ENCODE results near the gene MDP1.

Gene MDP1

GRCh38 chr14:24184104-24184970, 31.5 kb downstream of the MDP1 start:
- TF ChIP-seq TAF1 (IDR thresholded peaks at IDR 0.05; ENCODE audit: borderline replicate concordance, insufficient read depth, low read length): no peak

- TF ChIP-seq SIN3A (IDR thresholded peaks at IDR 0.05; ENCODE audit: borderline replicate concordance, insufficient read depth, low read length): no peak
- no peak for TF ChIP-seq POLR2AphosphoS5 (IDR thresholded peaks at IDR 0.05; ENCODE audit: low read depth, low read length)
- no peak for TF ChIP-seq FOXP2 (optimal IDR thresholded peaks at IDR 0.05; ENCODE audit: borderline replicate concordance, extremely low read depth, extremely low read length, insufficient read depth)
- no peak for TF ChIP-seq REST (IDR thresholded peaks at IDR 0.05; ENCODE audit: insufficient read depth in 1 of 2, low read depth in 2 of 2, low read length in 2 of 2)
- TF ChIP-seq TAF1 (IDR thresholded peaks at IDR 0.05; ENCODE audit: borderline replicate concordance, insufficient read depth, low read length): no peak
Observed at GRCh38 chr14:24183014-24183481, 32.8 kb downstream of the MDP1 start.

GRCh38 chr14:24182110-24182882, 33.6 kb downstream of the MDP1 start:
- TF ChIP-seq SIN3A (IDR thresholded peaks at IDR 0.05; ENCODE audit: borderline replicate concordance, insufficient read depth, low read length) (no peak), FOXP2 (optimal IDR thresholded peaks at IDR 0.05; ENCODE audit: borderline replicate concordance, extremely low read depth, extremely low read length, insufficient read depth) (no peak), REST (IDR thresholded peaks at IDR 0.05; ENCODE audit: insufficient read depth in 1 of 2, low read depth in 2 of 2, low read length in 2 of 2) (no peak), TAF1 (IDR thresholded peaks at IDR 0.05; ENCODE audit: borderline replicate concordance, insufficient read depth, low read length) (no peak), POLR2AphosphoS5 (IDR thresholded peaks at IDR 0.05; ENCODE audit: low read depth, low read length) (no peak)

GRCh38 chr14:24181371-24182077, 34.3 kb downstream of the MDP1 start:
- TF ChIP-seq SIN3A (IDR thresholded peaks at IDR 0.05; ENCODE audit: borderline replicate concordance, insufficient read depth, low read length) (no peak), POLR2AphosphoS5 (IDR thresholded peaks at IDR 0.05; ENCODE audit: low read depth, low read length) (0 out of 2 replicates have a peak, but pooled peaks have one; percentile 5)

- TF ChIP-seq POLR2AphosphoS5 (IDR thresholded peaks at IDR 0.05; ENCODE audit: low read depth, low read length) (no peak), FOXP2 (optimal IDR thresholded peaks at IDR 0.05; ENCODE audit: borderline replicate concordance, extremely low read depth, extremely low read length, insufficient read depth) (no peak), REST (IDR thresholded peaks at IDR 0.05; ENCODE audit: insufficient read depth in 1 of 2, low read depth in 2 of 2, low read length in 2 of 2) (no peak), SIN3A (IDR thresholded peaks at IDR 0.05; ENCODE audit: borderline replicate concordance, insufficient read depth, low read length) (no peak)
Observed at GRCh38 chr14:24179961-24180796, 35.7 kb downstream of the MDP1 start.
